Parathyroid adenoma (tissue), 2 donors: ENCODE data around the gene FMNL2.
A peak's percentile ranks its signal among the peaks of the same experiment; 100 is the strongest.

ENCODE experiments used
- H2AFZ ChIP-seq: fragments of 300-600 bp; sonication (generic); one replicate; pipeline ENCODE4 v1.7.0; 2017; ENCODE audit warnings: antibody characterized with exemption, mild to moderate bottlenecking
- H3K27ac ChIP-seq: fragments of 300-600 bp; sonication (generic); one replicate; pipeline ENCODE4 v1.7.0; 2017
- H3K27me3 ChIP-seq: fragments of 300-600 bp; sonication (generic); one replicate; pipeline ENCODE4 v1.7.0; 2017; ENCODE audit warnings: low read length; ENCODE audit not compliant: control insufficient read depth, insufficient read depth
- H3K36me3 ChIP-seq: fragments of 300-600 bp; sonication (generic); one replicate; pipeline ENCODE4 v1.7.0; 2017; ENCODE audit warnings: low read length; ENCODE audit not compliant: control insufficient read depth, insufficient read depth
- H3K4me1 ChIP-seq: fragments of 300-600 bp; sonication (generic); one replicate; pipeline ENCODE4 v1.7.0; 2017; ENCODE audit warnings: control low read depth
- H3K4me2 ChIP-seq: fragments of 300-600 bp; sonication (generic); one replicate; pipeline ENCODE4 v1.7.0; 2017; ENCODE audit warnings: low read length
- H3K4me3 ChIP-seq: fragments of 300-600 bp; sonication (generic); one replicate; pipeline ENCODE4 v1.7.0; 2017; ENCODE audit warnings: low read depth, low read length
- H3K79me2 ChIP-seq: fragments of 300-600 bp; sonication (generic); one replicate; pipeline ENCODE4 v1.7.0; 2017; ENCODE audit warnings: control low read depth
- H3K9ac ChIP-seq: fragments of 300-600 bp; sonication (generic); one replicate; pipeline ENCODE4 v1.7.0; 2017; ENCODE audit warnings: mild to moderate bottlenecking
- H3K9me3 ChIP-seq: fragments of 300-600 bp; sonication (generic); one replicate; pipeline ENCODE4 v1.7.0; 2017; ENCODE audit warnings: low read length; ENCODE audit not compliant: control insufficient read depth
- TF ChIP-seq, protein P1 (sequence below): fragments of 300-600 bp; sonication (generic); IDR thresholded peaks from one replicate; pipeline ENCODE4 v1.7.0; 2017; ENCODE audit warnings: antibody characterized with exemption, mild to moderate bottlenecking
- donor health status: primary hyperparathyroidism.

FMNL2 gene

DNA sequence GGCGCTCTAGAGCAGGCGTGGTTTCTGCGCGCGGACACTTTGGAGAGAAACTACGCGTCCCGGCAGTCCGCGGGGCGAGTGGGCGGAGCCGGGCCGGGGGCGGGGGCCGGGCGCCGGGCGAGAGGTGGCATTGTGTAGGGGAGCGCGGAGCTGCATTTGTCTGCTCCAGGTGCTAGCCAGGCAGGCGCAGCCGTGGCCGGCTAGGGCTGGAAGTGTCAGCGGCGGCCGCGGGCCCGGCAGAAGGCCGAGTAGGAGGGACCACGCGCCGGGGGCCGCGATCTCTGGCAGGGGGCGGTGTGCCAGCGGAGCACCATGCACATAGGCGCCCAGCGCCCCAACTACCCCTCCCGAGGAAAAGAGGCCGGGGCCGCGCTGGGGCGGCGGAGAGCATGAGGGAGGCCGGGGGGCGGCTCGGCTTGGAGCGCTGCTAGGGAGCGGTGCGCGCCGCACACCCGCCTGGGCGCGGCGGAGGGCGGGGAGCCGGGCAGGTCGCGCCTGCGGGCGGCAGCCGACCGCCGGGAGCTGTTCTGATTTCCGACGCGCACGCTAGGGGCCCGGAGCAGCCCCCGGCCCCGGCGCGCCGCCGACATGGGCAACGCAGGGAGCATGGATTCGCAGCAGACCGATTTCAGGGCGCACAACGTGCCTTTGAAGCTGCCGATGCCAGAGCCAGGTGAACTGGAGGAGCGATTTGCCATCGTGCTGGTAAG, at the start of gene FMNL2:
Gene FMNL2, plus strand, starts transcription at position 159 of the 710 bp plus-strand sequence.
- peak within 1 kb of the TSS; percentile 97 for H2AFZ ChIP-seq
- H3K4me2 ChIP-seq: peak within 1 kb of the TSS; percentile 86
- peak within 1 kb of the TSS; percentile 67 for H3K4me3 ChIP-seq
- TF ChIP-seq, protein P1, sequence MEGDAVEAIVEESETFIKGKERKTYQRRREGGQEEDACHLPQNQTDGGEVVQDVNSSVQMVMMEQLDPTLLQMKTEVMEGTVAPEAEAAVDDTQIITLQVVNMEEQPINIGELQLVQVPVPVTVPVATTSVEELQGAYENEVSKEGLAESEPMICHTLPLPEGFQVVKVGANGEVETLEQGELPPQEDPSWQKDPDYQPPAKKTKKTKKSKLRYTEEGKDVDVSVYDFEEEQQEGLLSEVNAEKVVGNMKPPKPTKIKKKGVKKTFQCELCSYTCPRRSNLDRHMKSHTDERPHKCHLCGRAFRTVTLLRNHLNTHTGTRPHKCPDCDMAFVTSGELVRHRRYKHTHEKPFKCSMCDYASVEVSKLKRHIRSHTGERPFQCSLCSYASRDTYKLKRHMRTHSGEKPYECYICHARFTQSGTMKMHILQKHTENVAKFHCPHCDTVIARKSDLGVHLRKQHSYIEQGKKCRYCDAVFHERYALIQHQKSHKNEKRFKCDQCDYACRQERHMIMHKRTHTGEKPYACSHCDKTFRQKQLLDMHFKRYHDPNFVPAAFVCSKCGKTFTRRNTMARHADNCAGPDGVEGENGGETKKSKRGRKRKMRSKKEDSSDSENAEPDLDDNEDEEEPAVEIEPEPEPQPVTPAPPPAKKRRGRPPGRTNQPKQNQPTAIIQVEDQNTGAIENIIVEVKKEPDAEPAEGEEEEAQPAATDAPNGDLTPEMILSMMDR: no peak
- no peaks in the 10 kb centered on the region for H3K27me3 ChIP-seq
- peaks cover 6% of the 10 kb centered on the region for H3K4me1 ChIP-seq
- H3K27ac ChIP-seq: peak within 1 kb of the TSS; percentile 64
- H3K36me3 ChIP-seq: no peaks in the 10 kb centered on the region
- H3K9ac ChIP-seq: peak within 1 kb of the TSS; percentile 38
- peaks cover 8% of the 10 kb centered on the region for H3K79me2 ChIP-seq
- no peaks in the 10 kb centered on the region for H3K9me3 ChIP-seq

DNA sequence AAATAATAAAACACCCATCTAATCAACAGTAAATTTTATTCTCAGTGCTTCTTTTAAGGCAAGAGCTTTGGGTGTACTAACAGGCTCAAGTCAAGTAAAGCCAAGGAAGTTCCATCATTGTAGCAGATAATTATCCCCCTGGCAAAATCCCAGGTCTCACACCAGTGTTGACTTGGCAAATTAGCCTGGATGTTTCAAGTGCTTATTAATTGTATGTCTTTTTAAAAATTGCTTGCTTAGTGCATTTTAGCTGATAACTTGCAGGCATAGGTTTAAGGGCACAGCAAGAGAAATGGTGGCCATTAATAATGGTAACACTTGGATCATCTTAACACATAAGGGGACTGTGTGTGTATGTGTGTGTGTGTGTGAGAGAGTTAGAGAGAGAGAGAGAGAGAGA, 42.0 kb upstream of the FMNL2 start:
- Histone ChIP-seq H3K36me3 (no peaks in the 10 kb centered on the region), H2AFZ (no peak overlapping the region), H3K4me2 (no peak overlapping the region), H3K4me1 (no peaks in the 10 kb centered on the region), H3K79me2 (no peaks in the 10 kb centered on the region), H3K4me3 (no peak overlapping the region), H3K27me3 (no peaks in the 10 kb centered on the region), H3K9ac (no peak overlapping the region), H3K27ac (no peak overlapping the region), H3K9me3 (no peaks in the 10 kb centered on the region)
- TF ChIP-seq, protein P1: no peak

DNA sequence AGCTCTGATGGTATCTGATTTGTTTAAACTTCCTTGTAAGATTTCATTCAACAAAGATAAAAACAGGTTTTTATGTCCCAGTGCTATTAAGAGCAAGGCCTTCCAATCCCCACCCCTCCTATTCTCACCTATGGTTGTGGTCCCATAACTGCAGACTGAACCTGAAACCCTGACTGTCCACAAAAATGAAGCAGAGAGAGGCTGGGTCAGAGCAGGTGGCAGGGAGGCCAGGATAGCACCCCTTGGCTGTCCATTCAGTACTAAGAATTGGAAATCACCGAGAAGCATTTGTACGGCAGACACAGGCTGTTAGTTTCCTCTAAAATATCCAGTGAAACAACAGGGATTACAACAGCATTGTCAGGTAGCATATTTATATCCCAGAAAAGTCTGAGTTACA, 37.3 kb upstream of the FMNL2 start:
- TF ChIP-seq, protein P1: no peak
- Histone ChIP-seq H3K79me2 (no peaks in the 10 kb centered on the region), H3K4me1 (no peaks in the 10 kb centered on the region), H3K4me3 (no peak overlapping the region), H3K9ac (no peak overlapping the region), H3K36me3 (no peaks in the 10 kb centered on the region), H3K4me2 (no peak overlapping the region), H2AFZ (no peak overlapping the region), H3K27me3 (no peaks in the 10 kb centered on the region), H3K9me3 (no peaks in the 10 kb centered on the region), H3K27ac (no peak overlapping the region)

DNA sequence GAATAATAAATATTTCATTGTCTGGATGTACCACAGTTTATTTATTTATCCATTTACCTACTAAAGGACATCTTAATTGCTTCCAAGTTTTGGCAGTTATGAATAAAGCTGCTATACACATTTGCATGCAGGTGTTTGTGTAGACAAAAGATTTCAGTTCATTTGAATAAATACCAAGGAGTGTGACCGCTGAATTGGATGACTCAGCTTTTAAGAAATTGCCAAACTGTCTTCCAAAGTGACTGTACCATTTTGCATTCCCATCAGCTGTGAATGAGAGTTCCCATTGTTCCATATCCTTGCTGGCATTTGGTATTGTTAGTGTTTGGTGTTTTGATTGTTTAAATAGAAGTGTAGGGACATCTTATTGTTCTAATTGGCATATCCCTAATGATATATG, 36.2 kb upstream of the FMNL2 start:
- H3K4me3 ChIP-seq: no peak overlapping the region
- H3K36me3 ChIP-seq: no peaks in the 10 kb centered on the region
- no peak overlapping the region for H3K9ac ChIP-seq
- no peaks in the 10 kb centered on the region for H3K27me3 ChIP-seq
- no peaks in the 10 kb centered on the region for H3K9me3 ChIP-seq
- TF ChIP-seq, protein P1: no peak
- H3K27ac ChIP-seq: no peak overlapping the region
- H2AFZ ChIP-seq: no peak overlapping the region
- no peak overlapping the region for H3K4me2 ChIP-seq
- no peaks in the 10 kb centered on the region for H3K79me2 ChIP-seq
- no peaks in the 10 kb centered on the region for H3K4me1 ChIP-seq

DNA sequence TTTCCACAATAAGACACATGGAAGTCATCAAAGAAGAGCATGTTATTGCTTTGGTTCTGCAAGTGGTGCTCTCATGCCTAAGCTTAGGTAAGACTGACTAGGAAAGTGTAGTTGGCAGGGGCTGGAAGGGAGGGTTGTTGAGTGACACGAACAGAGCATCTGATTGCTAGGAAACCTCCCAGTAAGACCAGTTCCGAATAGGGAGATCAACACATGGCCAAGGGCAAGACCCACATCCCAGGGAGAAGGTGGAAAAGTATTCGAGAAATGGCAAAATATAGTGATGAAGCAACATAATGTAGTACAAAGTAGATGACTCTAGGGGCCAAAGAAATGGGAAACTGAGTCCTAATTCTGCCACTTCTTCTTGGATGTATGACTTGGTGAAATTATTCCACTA, 33.8 kb upstream of the FMNL2 start:
- TF ChIP-seq, protein P1: no peak
- H3K9me3 ChIP-seq: no peaks in the 10 kb centered on the region

More for the DNA sequence above, 33.8 kb upstream of the FMNL2 start:
- H3K4me2 ChIP-seq: no peak overlapping the region
- H3K4me3 ChIP-seq: no peak overlapping the region
- no peaks in the 10 kb centered on the region for H3K4me1 ChIP-seq
- no peak overlapping the region for H2AFZ ChIP-seq
- H3K36me3 ChIP-seq: no peaks in the 10 kb centered on the region
- H3K27me3 ChIP-seq: no peaks in the 10 kb centered on the region
- H3K79me2 ChIP-seq: no peaks in the 10 kb centered on the region
- no peak overlapping the region for H3K27ac ChIP-seq
- no peak overlapping the region for H3K9ac ChIP-seq
